ENCODE results near the gene EXD3. TPM values are rescaled to one million over a fixed set of nuclear protein-coding genes. Genes with fewer than 3 reads are reported as not detected.

EXD3 gene
- total and polyA plus RNA-seq, 9 of the 15 experiments (the other 6 are each of a cell fraction or from before 2014, with no cell fraction given): 0.29 to 12.5 (median 3.9) TPM

- no peak overlapping the region for H3K9ac ChIP-seq (ENCODE audit: insufficient read depth in 1 of 2, low read depth in 2 of 2, low read length in 2 of 2)
- DNase-seq (ENCODE audit: extremely low read depth in 1 of 4, low spot score in 3 of 4) (peak in 1 of 4 experiments; percentile 10), FAIRE-seq (no peak), ATAC-seq (no peak)
- in situ Hi-C loops (cut with MboI): no loop called here
- H3K27me3 ChIP-seq (ENCODE audit: control insufficient read depth in 2 of 2, insufficient read depth in 2 of 2, low read length in 2 of 2): no peaks in the 10 kb centered on the region
- H3K4me3 ChIP-seq: no peak overlapping the region
- TF ChIP-seq POLR2G (IDR thresholded peaks at IDR 0.05; ENCODE audit: low read depth, low read length) (0 out of 2 replicates have a peak, but pooled peaks have one; percentile 19), JUN (IDR thresholded peaks at IDR 0.05; ENCODE audit: borderline replicate concordance, low read depth, low read length) (no peak), JUN (CRISPR knock-in tag; IDR thresholded peaks at IDR 0.05; ENCODE audit: borderline replicate concordance) (no peak)
- H3K36me3 ChIP-seq (ENCODE audit: control insufficient read depth, insufficient read depth, low read length): no peaks in the 10 kb centered on the region
- H4K20me1 ChIP-seq (replicated peaks; ENCODE audit: control insufficient read depth, insufficient read depth, low read length): 0 out of 2 replicates have a peak, but pooled peaks cover 5% of the 10 kb centered on the region
- BruUV-seq (replicated peaks): no TSS peak
- no peaks in the 10 kb centered on the region for H3K9me1 ChIP-seq (ENCODE audit: control insufficient read depth, insufficient read depth, low read length)
- ChIA-PET POLR2A (interaction anchor here (2.3 kb wide), 1 partner anchor 11 kb away, joined by 10 read pairs; the partner anchor contains the start of gene NRARP), CTCF (ENCODE audit: low intra/inter-chr PET ratio) (no interaction called here)
- no peak overlapping the region for H3K27ac ChIP-seq (ENCODE audit: extremely low read depth, low read depth, low read length)
- H3K4me2 ChIP-seq (ENCODE audit: insufficient read depth, low read length): no peak overlapping the region
- H3K4me1 ChIP-seq (replicated peaks in 1 of 2; ENCODE audit: control insufficient read depth in 2 of 2, insufficient read depth in 2 of 2, low read length in 2 of 2): peaks cover 16 to 96% of the 10 kb centered on the region in 2 experiments
- no peaks in the 10 kb centered on the region for H3K9me3 ChIP-seq (replicated peaks; ENCODE audit: control insufficient read depth, insufficient read depth, low read depth, low read length)
- no peak overlapping the region for H2AFZ ChIP-seq (ENCODE audit: low read depth, low read length)
- intact Hi-C loops (cut with micrococcal nuclease): no loop called here
- H3K79me2 ChIP-seq (ENCODE audit: control insufficient read depth, insufficient read depth, low read length): no peaks in the 10 kb centered on the region
- WGBS (ENCODE audit: insufficient coverage, low coverage, missing lambda C conversion rate): 54% methylated on average over 19 of the region's 24 CpGs
These were observed 108.9 kb downstream of the EXD3 start for GRCh38 chr9:137313956-137314560.

DNA sequence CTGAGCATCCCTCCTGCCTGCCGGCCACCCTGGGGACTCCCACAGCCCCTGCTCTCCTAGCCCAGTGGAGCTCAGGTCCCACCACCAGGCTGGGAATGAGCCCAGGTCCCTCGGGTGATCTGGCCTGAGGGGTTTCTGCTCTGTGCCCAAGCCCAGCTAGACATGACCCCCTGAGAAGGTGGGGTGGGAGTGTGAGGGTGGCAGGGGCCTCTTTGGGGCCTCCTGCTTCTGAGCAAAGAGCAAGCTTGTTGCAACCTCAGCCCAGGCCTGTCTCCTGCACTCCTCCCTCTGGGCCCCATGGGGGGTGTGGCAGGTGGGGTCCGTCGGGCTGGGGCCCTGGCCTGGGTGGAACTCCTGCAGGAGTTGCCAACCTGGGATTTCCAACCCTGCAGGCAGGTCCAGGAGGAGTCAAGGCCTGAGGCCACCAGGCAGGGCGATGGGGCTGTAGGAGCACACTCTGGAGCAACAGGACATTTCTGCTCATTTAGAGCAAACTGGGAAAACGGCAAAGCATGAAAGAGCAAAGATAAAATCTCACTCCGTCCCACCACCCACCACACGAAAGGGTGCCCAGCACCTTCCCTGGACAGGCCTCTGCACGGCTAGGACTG is 109.5 kb downstream of the EXD3 start:
- in situ Hi-C loops (cut with MboI) (no loop called here), intact Hi-C loops (cut with micrococcal nuclease) (no loop called here)
- 23% methylated on average over 9 of the region's 9 CpGs for WGBS (ENCODE audit: insufficient coverage, low coverage, missing lambda C conversion rate)
- Histone ChIP-seq H3K27me3 (ENCODE audit: control insufficient read depth in 2 of 2, insufficient read depth in 2 of 2, low read length in 2 of 2) (no peaks in the 10 kb centered on the region), H2AFZ (ENCODE audit: low read depth, low read length) (no peak overlapping the region), H3K27ac (ENCODE audit: extremely low read depth, low read depth, low read length) (no peak overlapping the region), H3K9ac (ENCODE audit: insufficient read depth in 1 of 2, low read depth in 2 of 2, low read length in 2 of 2) (peak overlapping the region in 1 of 2 experiments; percentile 23; a peak in 1 of 4 replicates), H3K9me3 (replicated peaks; ENCODE audit: control insufficient read depth, insufficient read depth, low read depth, low read length) (no peaks in the 10 kb centered on the region), H3K79me2 (ENCODE audit: control insufficient read depth, insufficient read depth, low read length) (no peaks in the 10 kb centered on the region), H3K4me3 (no peak overlapping the region), H3K4me1 (replicated peaks in 1 of 2; ENCODE audit: control insufficient read depth in 2 of 2, insufficient read depth in 2 of 2, low read length in 2 of 2) (peaks cover 16 to 94% of the 10 kb centered on the region in 2 experiments), H4K20me1 (replicated peaks; ENCODE audit: control insufficient read depth, insufficient read depth, low read length) (0 out of 2 replicates have a peak, but pooled peaks cover 5% of the 10 kb centered on the region), H3K9me1 (ENCODE audit: control insufficient read depth, insufficient read depth, low read length) (no peaks in the 10 kb centered on the region), H3K36me3 (ENCODE audit: control insufficient read depth, insufficient read depth, low read length) (no peaks in the 10 kb centered on the region), H3K4me2 (ENCODE audit: insufficient read depth, low read length) (no peak overlapping the region)
- no peak for ATAC-seq
- no TSS peak for BruUV-seq (replicated peaks)
- DNase-seq (ENCODE audit: extremely low read depth in 1 of 4, low spot score in 3 of 4): peak in 2 of 4 experiments; percentile 4 to 11
- FAIRE-seq: no peak
- POLR2A ChIA-PET: interaction anchor here (0.6 to 2.3 kb wide), 4 partner anchors 8 to 74 kb away, joined by 3 to 10 read pairs (median 3); partner anchors contain the start of gene NRARP
- CTCF ChIA-PET (ENCODE audit: low intra/inter-chr PET ratio): no interaction called here
- TF ChIP-seq MTF1 (CRISPR knock-in tag; IDR thresholded peaks at IDR 0.05; ENCODE audit: borderline replicate concordance): no peak
- TF ChIP-seq, protein P1, sequence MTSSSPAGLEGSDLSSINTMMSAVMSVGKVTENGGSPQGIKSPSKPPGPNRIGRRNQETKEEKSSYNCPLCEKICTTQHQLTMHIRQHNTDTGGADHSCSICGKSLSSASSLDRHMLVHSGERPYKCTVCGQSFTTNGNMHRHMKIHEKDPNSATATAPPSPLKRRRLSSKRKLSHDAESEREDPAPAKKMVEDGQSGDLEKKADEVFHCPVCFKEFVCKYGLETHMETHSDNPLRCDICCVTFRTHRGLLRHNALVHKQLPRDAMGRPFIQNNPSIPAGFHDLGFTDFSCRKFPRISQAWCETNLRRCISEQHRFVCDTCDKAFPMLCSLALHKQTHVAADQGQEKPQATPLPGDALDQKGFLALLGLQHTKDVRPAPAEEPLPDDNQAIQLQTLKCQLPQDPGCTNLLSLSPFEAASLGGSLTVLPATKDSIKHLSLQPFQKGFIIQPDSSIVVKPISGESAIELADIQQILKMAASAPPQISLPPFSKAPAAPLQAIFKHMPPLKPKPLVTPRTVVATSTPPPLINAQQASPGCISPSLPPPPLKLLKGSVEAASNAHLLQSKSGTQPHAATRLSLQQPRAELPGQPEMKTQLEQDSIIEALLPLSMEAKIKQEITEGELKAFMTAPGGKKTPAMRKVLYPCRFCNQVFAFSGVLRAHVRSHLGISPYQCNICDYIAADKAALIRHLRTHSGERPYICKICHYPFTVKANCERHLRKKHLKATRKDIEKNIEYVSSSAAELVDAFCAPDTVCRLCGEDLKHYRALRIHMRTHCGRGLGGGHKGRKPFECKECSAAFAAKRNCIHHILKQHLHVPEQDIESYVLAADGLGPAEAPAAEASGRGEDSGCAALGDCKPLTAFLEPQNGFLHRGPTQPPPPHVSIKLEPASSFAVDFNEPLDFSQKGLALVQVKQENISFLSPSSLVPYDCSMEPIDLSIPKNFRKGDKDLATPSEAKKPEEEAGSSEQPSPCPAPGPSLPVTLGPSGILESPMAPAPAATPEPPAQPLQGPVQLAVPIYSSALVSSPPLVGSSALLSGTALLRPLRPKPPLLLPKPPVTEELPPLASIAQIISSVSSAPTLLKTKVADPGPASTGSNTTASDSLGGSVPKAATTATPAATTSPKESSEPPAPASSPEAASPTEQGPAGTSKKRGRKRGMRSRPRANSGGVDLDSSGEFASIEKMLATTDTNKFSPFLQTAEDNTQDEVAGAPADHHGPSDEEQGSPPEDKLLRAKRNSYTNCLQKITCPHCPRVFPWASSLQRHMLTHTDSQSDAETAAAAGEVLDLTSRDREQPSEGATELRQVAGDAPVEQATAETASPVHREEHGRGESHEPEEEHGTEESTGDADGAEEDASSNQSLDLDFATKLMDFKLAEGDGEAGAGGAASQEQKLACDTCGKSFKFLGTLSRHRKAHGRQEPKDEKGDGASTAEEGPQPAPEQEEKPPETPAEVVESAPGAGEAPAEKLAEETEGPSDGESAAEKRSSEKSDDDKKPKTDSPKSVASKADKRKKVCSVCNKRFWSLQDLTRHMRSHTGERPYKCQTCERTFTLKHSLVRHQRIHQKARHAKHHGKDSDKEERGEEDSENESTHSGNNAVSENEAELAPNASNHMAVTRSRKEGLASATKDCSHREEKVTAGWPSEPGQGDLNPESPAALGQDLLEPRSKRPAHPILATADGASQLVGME (CRISPR knock-in tag; IDR thresholded peaks at IDR 0.05): no peak
- TF ChIP-seq MCM2 (IDR thresholded peaks at IDR 0.05; ENCODE audit: low read depth): no peak
- no peak for TF ChIP-seq HDAC2 (IDR thresholded peaks at IDR 0.05)
- TF ChIP-seq TCFL5 (CRISPR knock-in tag; conservative IDR thresholded peaks at IDR 0.05): no peak
- no peak for TF ChIP-seq RCOR1 (IDR thresholded peaks at IDR 0.05; ENCODE audit: borderline replicate concordance in 1 of 2, low read depth in 2 of 2, low read length in 2 of 2)
